Measurements from ENCODE around the gene EDIL3. TPM values are rescaled to one million over a fixed set of nuclear protein-coding genes. Genes with fewer than 3 reads are reported as not detected.

The EDIL3 gene
- total RNA-seq, 1 experiment from 2014 or later = 0.32 TPM

GRCh38 chr5:83965441-83965840 is 419.2 kb downstream of the EDIL3 start:
- H3K9me3 ChIP-seq (ENCODE audit: control insufficient read depth in 1 of 2, insufficient read depth in 1 of 2, low read depth in 1 of 2, low read length in 2 of 2) = no peaks in the 10 kb centered on the region
- no peaks in the 10 kb centered on the region for H4K20me1 ChIP-seq (ENCODE audit: insufficient read depth)
- H3K4me1 ChIP-seq (ENCODE audit: control insufficient read depth in 1 of 2, insufficient read depth in 2 of 2, low read length in 2 of 2) = peaks cover 0 to 3% of the 10 kb centered on the region in 2 experiments; a peak in 2 of 4 replicates
- TF ChIP-seq POLR2A (IDR thresholded peaks at IDR 0.05; ENCODE audit: borderline replicate concordance, extremely low read depth, insufficient read depth, insufficient read length) = no peak
- no peak for TF ChIP-seq ELF1 (IDR thresholded peaks at IDR 0.05; ENCODE audit: borderline replicate concordance, low read depth)
- no peak for TF ChIP-seq YY1 (IDR thresholded peaks at IDR 0.05; ENCODE audit: extremely low read depth, insufficient replicate concordance, low read depth, low read length)
- TF ChIP-seq, protein P1, sequence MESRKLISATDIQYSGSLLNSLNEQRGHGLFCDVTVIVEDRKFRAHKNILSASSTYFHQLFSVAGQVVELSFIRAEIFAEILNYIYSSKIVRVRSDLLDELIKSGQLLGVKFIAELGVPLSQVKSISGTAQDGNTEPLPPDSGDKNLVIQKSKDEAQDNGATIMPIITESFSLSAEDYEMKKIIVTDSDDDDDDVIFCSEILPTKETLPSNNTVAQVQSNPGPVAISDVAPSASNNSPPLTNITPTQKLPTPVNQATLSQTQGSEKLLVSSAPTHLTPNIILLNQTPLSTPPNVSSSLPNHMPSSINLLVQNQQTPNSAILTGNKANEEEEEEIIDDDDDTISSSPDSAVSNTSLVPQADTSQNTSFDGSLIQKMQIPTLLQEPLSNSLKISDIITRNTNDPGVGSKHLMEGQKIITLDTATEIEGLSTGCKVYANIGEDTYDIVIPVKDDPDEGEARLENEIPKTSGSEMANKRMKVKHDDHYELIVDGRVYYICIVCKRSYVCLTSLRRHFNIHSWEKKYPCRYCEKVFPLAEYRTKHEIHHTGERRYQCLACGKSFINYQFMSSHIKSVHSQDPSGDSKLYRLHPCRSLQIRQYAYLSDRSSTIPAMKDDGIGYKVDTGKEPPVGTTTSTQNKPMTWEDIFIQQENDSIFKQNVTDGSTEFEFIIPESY (IDR thresholded peaks at IDR 0.05; ENCODE audit: extremely low read depth, insufficient replicate concordance, low read length) = no peak
- no peak for TF ChIP-seq FOSL1 (IDR thresholded peaks at IDR 0.05; ENCODE audit: low read depth)
- no peak for TF ChIP-seq SIN3A (IDR thresholded peaks at IDR 0.05; ENCODE audit: low read depth)
- no peak for TF ChIP-seq ZFX (IDR thresholded peaks at IDR 0.05)
- no peak overlapping the region for H3K9ac ChIP-seq (ENCODE audit: low read length)
- DNase-seq (ENCODE audit: low read depth, low spot score) (no peak), ATAC-seq (no peak)
- CTCF ChIA-PET = no interaction called here
- POLR2A ChIA-PET = no interaction called here
- no peaks in the 10 kb centered on the region for H3K27me3 ChIP-seq (ENCODE audit: insufficient read depth, low read length)
- no peak overlapping the region for H3K27ac ChIP-seq (ENCODE audit: low read depth, low read length)
- no peaks in the 10 kb centered on the region for H3K36me3 ChIP-seq (ENCODE audit: control insufficient read depth in 1 of 2, insufficient read depth in 2 of 2, low read length in 2 of 2)
- no TSS peak for BruUV-seq (replicated peaks)
- RAD21 ChIA-PET (ENCODE audit: low non-redundant PET in 1 of 2, low total read pairs in 2 of 2, uncharacterized antibody in 2 of 2, unreplicated experiment in 2 of 2) = no interaction called here
- H2AFZ ChIP-seq (ENCODE audit: low read depth, low read length, poor library complexity, severe bottlenecking) = peak overlapping the region; percentile 15
- H3K4me2 ChIP-seq (ENCODE audit: low read length) = no peak overlapping the region
- H3K4me3 ChIP-seq (replicated peaks in 1 of 2; ENCODE audit: low read depth in 1 of 2, low read length in 2 of 2) = no peak overlapping the region
- no peaks in the 10 kb centered on the region for H3K9me2 ChIP-seq (ENCODE audit: insufficient read depth)
- intact Hi-C loops (cut with micrococcal nuclease) = no loop called here
- no peaks in the 10 kb centered on the region for H3K79me2 ChIP-seq (ENCODE audit: insufficient read depth, low read length)

GRCh38 chr5:83964271-83964670 is 420.4 kb downstream of the EDIL3 start:
- no peaks in the 10 kb centered on the region for H3K27me3 ChIP-seq (ENCODE audit: insufficient read depth, low read length)
- ChIA-PET POLR2A (no interaction called here), CTCF (no interaction called here), RAD21 (ENCODE audit: low non-redundant PET in 1 of 2, low total read pairs in 2 of 2, uncharacterized antibody in 2 of 2, unreplicated experiment in 2 of 2) (no interaction called here)
- no peak overlapping the region for H3K9ac ChIP-seq (ENCODE audit: low read length)
- no peaks in the 10 kb centered on the region for H3K9me3 ChIP-seq (ENCODE audit: control insufficient read depth in 1 of 2, insufficient read depth in 1 of 2, low read depth in 1 of 2, low read length in 2 of 2)
- no peak overlapping the region for H3K4me3 ChIP-seq (replicated peaks in 1 of 2; ENCODE audit: low read depth in 1 of 2, low read length in 2 of 2)
- no peaks in the 10 kb centered on the region for H3K36me3 ChIP-seq (ENCODE audit: control insufficient read depth in 1 of 2, insufficient read depth in 2 of 2, low read length in 2 of 2)
- no peak overlapping the region for H2AFZ ChIP-seq (ENCODE audit: low read depth, low read length, poor library complexity, severe bottlenecking)
- no peak overlapping the region for H3K4me2 ChIP-seq (ENCODE audit: low read length)
- BruUV-seq (replicated peaks) = no TSS peak
- H3K27ac ChIP-seq (ENCODE audit: low read depth, low read length) = no peak overlapping the region
- TF ChIP-seq TCF7L2 (IDR thresholded peaks at IDR 0.05; ENCODE audit: borderline replicate concordance, extremely low read depth, insufficient read depth, insufficient read length) = peak; percentile 43
- TF ChIP-seq, protein P2, sequence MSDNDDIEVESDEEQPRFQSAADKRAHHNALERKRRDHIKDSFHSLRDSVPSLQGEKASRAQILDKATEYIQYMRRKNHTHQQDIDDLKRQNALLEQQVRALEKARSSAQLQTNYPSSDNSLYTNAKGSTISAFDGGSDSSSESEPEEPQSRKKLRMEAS (IDR thresholded peaks at IDR 0.05) = no peak
- DNase-seq (ENCODE audit: low read depth, low spot score) (no peak), ATAC-seq (no peak)
- H3K4me1 ChIP-seq (ENCODE audit: control insufficient read depth in 1 of 2, insufficient read depth in 2 of 2, low read length in 2 of 2) = peaks cover 0 to 3% of the 10 kb centered on the region in 2 experiments; a peak in 2 of 4 replicates
- no peaks in the 10 kb centered on the region for H4K20me1 ChIP-seq (ENCODE audit: insufficient read depth)
- no peaks in the 10 kb centered on the region for H3K79me2 ChIP-seq (ENCODE audit: insufficient read depth, low read length)
- H3K9me2 ChIP-seq (ENCODE audit: insufficient read depth) = no peaks in the 10 kb centered on the region
- intact Hi-C loops (cut with micrococcal nuclease) = no loop called here

Measured in HCT116 (cell line).